COR-L47 (cell line): ENCODE data around the gene IP6K2.

Experiments used
- DNase-seq: peaks from one replicate; lab custom pipeline; 2025; lab: John Stamatoyannopoulos, UW

Gene IP6K2

GRCh38 chr3:48663489-48664312 is 53.3 kb downstream of the IP6K2 start:
- peak; percentile 92 for DNase-seq

GRCh38 chr3:48662753-48663488 is 54.1 kb downstream of the IP6K2 start, which contains the start of gene CELSR3:
TSS of gene CELSR3 (minus strand) at chr3:48662886. CDS start at chr3:48662634, 252 bp downstream.
- DNase-seq, result peak; percentile 77

- no peak for DNase-seq
Observed at GRCh38 chr3:48662145-48662752, 54.8 kb downstream of the IP6K2 start.

- no peak for DNase-seq
Observed at GRCh38 chr3:48661501-48662144, 55.4 kb downstream of the IP6K2 start.

GRCh38 chr3:48660800-48661400 is 56.1 kb downstream of the IP6K2 start:
- no peak for DNase-seq

- DNase-seq, result no peak
Observed at GRCh38 chr3:48656841-48657281, 60.2 kb downstream of the IP6K2 start.

GRCh38 chr3:48656061-48656840 is 60.8 kb downstream of the IP6K2 start:
- no peak for DNase-seq

- DNase-seq, result no peak
Observed at GRCh38 chr3:48655606-48656005, 61.4 kb downstream of the IP6K2 start.

GRCh38 chr3:48655063-48655462 is 62.0 kb downstream of the IP6K2 start:
- no peak for DNase-seq

- DNase-seq, result no peak
Observed at GRCh38 chr3:48652923-48653715, 63.9 kb downstream of the IP6K2 start.

GRCh38 chr3:48651771-48652170 is 65.2 kb downstream of the IP6K2 start:
- DNase-seq, result no peak

GRCh38 chr3:48650723-48651122 is 66.3 kb downstream of the IP6K2 start:
- no peak for DNase-seq

- no peak for DNase-seq
Observed at GRCh38 chr3:48648188-48648850, 68.7 kb downstream of the IP6K2 start.

- no peak for DNase-seq
Observed at GRCh38 chr3:48647714-48648113, 69.3 kb downstream of the IP6K2 start.

- DNase-seq, result no peak
Observed at GRCh38 chr3:48644898-48645760, 71.9 kb downstream of the IP6K2 start.

- DNase-seq, result no peak
Observed at GRCh38 chr3:48642605-48643004, 74.4 kb downstream of the IP6K2 start.

- DNase-seq, result no peak
Observed at GRCh38 chr3:48641396-48641795, 75.6 kb downstream of the IP6K2 start.

GRCh38 chr3:48639944-48640606 is 76.9 kb downstream of the IP6K2 start:
- no peak for DNase-seq
